HG03280 (cell line): Measurements from ENCODE around the gene CEMIP.
A peak's percentile ranks its signal among the peaks of the same experiment; 100 is the strongest.

ENCODE experiments used
- ATAC-seq: cut with Tn5 transposase; IDR thresholded peaks from one replicate; pipeline ENCODE4 v1.9.1; 2021; ENCODE audit warnings: mild to moderate bottlenecking, moderate library complexity; ENCODE audit not compliant: unreplicated experiment

CEMIP gene

DNA sequence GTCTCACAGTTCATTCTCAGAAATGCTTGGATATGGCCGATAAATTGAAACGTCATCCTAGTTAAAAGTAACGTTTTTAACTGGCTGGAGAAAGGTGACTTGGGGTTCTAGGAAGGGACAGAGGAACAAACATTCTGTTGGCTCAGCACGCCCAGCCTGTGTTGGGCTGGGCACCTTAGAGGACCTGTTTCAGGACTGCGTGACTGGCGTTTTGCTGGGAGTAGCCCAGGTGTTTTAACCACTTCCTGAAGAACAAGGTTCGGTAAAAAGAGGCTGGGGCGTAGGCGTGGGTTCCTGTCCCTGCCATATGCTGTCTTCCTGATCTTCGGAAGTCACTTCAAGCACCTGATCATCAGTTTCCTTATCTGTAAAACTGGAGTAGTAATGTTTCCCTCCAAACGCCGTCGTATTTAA is 220.5 kb downstream of the CEMIP start:
- peak; percentile 23 for ATAC-seq

DNA sequence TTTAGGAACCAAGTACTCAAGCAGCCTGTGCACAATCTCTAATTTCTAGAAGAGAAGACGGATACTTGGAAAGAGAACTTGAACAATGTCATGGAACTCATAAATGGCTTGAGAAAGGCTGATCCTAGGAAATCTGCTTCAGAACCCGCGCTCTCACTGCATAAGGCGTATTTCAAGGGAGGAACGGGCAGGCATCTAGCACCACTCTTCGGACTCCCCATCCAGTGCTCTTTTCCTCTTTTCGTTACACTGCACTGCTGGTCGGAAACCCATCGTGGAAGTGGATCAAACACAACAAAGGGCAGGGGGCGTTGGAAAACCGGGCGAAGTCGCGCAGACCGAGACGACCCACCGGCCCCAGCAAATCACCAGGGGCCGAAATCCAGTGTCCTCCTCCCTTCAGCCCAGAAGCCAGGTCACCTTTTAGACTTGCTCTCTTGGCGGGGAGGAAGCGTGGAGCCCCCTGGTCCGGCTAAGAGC is 221.0 kb downstream of the CEMIP start:
- no peak for ATAC-seq

DNA sequence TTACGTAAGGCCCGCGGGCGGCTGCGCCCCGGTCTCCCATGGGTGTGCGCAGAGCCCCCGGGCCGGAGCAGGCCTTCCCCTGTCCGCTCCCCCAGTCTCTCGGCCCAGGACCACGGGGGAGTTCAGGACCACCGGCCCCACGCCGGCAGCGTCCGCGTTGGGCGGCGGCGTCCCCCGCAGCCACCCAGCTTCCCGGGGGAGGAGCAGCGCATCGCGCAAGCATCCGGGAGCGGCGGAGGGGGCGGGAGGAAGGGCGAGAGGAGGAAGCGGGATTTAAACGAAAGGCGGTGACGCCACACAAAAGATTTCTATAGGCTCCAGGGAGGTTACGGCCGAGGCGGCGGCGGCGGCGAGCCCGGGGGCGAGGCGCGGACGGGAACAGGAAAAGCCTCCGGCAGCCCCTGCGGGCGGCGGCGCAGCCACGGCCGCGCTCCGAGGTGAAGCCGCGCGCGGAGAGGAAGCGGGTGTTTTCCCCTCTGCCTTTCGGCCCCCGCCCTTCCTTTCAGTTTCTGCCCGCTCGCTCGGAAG is 221.5 kb downstream of the CEMIP start, which contains the start of gene TLNRD1:
Gene TLNRD1, plus strand, starts transcription at position 300 of the 528 bp plus-strand sequence. CDS start 1,349 bp downstream, outside the sequence.
- peak; percentile 60 for ATAC-seq
